ENCODE data around the gene SLC6A12.

DNA sequence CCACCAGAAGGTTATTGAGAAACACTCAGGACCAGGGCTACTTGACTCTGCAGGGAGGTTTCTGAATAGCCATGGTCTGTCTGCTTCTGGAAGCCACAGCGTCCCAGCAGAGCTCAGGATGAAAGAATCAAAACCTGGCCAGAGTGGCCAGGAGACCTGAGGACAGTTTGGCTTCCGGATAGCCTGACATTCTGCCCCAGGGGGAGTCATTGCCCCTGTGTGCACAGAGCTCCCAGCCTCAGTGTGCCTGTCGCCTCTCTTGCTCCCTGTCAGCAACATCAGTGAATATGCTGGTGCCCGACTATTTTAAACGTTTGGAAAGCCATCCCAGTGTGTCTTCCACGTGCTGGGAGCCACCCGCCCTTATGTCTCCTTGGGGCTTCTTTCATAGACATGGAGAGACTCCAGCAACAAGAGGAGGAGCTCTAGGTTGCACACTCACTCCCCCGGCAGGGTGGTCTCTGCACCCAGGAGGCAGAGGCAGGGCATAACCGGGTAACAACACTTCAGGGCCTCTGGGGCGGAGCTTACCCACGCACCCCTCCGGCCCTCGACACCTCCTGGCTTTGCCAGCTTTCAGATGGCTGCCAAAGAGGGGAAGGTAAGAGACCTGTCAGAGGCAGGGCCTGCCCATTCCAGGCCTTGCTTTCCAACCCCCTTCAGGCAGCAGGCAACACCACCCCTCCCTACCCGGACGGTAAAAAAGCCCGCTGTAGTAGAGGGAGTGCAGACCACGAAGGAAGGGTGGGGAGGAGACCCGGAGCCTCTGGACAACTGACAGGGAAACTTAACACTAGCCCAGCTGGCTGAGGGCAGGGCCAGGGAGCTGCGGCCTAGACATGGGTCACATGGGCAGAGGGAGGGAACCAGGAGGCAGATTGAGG, 19.0 kb upstream of the SLC6A12 start:
- TF ChIP-seq, protein P1, sequence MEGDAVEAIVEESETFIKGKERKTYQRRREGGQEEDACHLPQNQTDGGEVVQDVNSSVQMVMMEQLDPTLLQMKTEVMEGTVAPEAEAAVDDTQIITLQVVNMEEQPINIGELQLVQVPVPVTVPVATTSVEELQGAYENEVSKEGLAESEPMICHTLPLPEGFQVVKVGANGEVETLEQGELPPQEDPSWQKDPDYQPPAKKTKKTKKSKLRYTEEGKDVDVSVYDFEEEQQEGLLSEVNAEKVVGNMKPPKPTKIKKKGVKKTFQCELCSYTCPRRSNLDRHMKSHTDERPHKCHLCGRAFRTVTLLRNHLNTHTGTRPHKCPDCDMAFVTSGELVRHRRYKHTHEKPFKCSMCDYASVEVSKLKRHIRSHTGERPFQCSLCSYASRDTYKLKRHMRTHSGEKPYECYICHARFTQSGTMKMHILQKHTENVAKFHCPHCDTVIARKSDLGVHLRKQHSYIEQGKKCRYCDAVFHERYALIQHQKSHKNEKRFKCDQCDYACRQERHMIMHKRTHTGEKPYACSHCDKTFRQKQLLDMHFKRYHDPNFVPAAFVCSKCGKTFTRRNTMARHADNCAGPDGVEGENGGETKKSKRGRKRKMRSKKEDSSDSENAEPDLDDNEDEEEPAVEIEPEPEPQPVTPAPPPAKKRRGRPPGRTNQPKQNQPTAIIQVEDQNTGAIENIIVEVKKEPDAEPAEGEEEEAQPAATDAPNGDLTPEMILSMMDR (IDR thresholded peaks at IDR 0.05) = no peak
- no peak for TF ChIP-seq POLR2A (IDR thresholded peaks at IDR 0.05)
- no peak for TF ChIP-seq POLR2AphosphoS5 (IDR thresholded peaks at IDR 0.05)
- TF ChIP-seq EP300 (IDR thresholded peaks at IDR 0.05) = no peak
